ENCODE measurements around the gene GRK4.
"Not testable (repeated sequence)": the region's sequence is repeated elsewhere in the genome, so short reads cannot be mapped to it uniquely, and the experiment has no call there.

The GRK4 gene

GRCh38 chr4:2962614-2963174 is 677 bp upstream of the GRK4 start:
- DNase-seq = no peak

DNA sequence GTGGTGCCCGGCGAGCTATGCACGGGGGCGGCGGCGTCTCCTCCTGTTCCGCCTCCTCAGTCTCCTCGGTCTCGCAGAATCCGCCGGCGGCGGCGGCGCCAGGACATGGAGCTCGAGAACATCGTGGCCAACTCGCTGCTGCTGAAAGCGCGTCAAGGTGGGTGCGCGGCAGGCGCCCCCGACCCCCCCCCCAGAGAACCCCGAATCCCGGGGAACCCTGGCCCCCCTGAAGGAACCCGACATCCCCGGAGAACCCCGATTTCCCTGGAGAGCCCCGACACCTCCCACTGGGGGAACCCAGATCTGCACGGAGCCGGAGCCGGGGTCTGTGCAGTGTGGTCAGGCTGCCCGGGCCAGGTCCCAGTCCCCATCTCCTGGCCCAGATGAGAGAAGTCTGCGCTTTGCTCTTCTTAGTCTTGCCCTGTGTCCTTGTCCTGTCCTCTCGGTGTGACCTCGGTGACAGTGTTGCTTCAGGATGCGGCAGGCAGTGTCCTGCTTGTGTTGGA is 648 bp downstream of the GRK4 start:
- DNase-seq = no peak

GRCh38 chr4:2964706-2965258 is 1.4 kb downstream of the GRK4 start:
- no peak for DNase-seq

- no peak for DNase-seq
Observed at GRCh38 chr4:2965262-2965661, 1.9 kb downstream of the GRK4 start.

- DNase-seq = no peak
Observed at GRCh38 chr4:2968381-2968780, 5.0 kb downstream of the GRK4 start.

- no peak for DNase-seq
Observed at GRCh38 chr4:2971275-2971674, 7.9 kb downstream of the GRK4 start.

GRCh38 chr4:2977211-2978088 is 14.1 kb downstream of the GRK4 start:
- DNase-seq = peak; percentile 70

- no peak for DNase-seq
Observed at GRCh38 chr4:2981256-2981819, 18.0 kb downstream of the GRK4 start.

DNA sequence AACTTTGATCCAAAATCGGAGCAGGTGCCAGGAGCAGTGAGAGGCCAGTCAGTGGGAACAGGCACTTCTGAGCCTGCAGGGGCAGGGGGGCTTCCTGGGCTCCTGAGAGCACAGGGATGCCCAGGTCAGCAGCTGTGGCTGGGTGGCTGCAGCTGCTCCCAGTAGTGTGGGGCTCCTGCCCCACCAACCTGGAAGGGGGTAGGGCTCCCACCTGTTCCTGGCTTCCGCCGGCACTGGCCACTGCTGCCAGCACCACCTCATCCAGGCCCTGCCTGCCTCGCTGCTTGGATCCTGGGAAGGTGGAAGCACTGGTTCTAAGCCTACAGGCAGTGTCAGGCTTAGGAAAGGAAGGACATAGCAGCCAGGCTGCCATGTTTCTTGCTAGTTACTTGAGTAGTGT is 18.6 kb downstream of the GRK4 start:
- DNase-seq = no peak

- DNase-seq = not testable (repeated sequence)
Observed at GRCh38 chr4:2983715-2984114, 20.3 kb downstream of the GRK4 start.

GRCh38 chr4:2991243-2991642 is 27.9 kb downstream of the GRK4 start:
- DNase-seq = no peak

DNA sequence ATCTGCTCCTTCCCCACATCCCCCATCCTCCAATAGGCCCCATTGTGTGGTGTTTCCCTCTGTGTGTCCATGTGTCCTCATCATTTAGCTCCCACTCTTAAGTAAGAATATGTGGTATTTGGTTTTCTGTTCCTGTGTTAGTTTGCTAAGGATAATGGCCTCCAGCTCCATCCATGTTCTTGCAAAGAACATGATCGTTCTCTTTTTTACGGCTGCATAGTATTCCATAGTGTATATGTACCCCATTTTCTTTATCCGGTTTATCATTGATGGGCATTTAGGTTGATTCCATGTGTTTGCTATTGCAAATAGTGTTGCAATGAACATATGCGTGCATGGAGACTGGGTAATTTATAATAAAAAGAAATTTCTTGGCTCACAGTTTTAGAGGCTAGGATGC is 31.5 kb downstream of the GRK4 start:
- DNase-seq = no peak

DNA sequence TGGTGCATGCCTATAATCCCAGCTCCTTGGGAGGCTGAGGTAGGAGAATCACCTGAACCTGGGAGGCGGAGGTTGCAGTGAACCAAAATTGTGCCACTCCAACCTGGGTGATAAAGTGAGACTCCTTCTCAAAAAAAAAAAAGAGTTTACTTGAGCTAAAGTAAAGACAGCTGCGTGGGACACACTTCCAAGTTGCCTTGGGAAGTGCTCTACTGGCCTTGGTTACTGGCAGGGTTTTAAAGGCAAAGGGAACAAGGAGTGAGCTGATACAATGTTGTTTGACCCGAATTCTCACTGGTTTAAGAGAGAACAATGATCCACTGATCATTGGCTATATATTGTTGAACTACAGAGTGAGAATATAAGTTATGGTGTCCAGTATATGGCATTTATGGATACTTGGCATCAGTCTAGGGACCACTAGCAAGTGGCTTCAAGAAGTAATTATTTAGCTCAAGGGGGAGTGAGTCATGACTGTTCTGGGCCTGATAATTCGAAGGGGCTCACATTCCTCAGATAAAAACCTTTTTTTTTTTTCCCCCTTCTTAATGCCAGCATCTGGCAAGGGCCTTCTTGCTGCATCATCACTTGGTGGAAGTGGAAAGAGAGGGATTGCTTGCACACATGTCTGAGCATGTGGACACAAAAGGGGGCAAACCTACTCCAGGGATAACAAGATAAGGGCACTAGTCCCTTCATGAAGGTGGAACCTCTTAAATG is 32.3 kb downstream of the GRK4 start:
- no peak for DNase-seq

DNA sequence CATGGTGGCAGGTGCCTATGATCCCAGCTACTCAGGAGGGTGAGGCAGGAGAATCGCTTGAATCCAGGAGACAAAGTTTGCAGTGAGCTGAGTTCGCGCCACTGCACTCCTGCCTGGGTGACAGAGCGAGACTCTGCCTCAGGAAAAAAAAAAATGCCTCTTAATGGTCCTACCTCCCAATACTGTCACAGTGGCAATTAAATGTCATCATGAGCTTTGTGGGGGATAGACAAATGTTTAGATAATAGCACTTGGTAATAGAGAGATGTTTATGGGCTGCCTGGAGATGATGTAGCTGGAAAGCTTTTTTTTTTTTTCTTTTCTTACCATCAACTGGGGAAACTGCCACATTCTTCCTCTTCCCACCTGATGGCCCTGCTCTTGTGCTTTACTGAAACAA is 33.0 kb downstream of the GRK4 start:
- no peak for DNase-seq

DNA sequence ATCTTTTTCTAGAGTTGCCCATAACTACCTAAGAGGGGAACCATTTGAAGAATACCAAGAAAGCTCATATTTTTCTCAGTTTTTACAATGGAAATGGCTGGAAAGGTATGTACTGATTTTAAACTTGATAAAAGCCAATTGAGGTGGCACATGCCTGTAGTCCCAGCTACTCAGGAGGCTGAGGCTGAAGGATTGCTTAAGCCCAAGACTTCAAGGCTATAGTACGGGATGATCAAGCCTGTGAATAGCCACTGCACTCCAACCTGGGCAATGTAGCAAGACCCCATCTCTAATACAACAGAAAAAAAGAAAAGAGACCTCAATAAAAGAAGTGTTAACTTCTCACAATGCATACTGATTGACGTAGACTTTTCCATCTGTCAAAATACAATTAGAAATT is 44.4 kb downstream of the GRK4 start:
- DNase-seq = no peak

DNA sequence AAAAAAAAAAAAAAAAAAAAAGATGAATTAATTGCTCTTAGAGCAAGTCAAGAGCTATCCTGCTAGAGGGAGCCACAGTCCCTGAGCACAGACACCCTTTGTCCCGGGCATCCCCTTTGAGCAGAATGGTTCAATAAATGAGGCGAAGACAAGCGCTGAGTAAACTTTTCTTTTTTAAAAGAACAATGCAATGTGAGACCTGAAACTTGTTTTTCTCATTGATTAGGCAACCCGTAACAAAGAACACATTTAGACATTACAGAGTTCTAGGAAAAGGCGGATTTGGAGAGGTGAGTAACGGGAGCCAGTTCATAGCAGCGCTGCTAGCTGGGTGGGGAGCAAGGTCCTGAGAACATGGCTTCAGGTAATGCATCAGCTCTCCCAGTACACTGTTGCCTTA is 46.1 kb downstream of the GRK4 start:
- DNase-seq = no peak

DNA sequence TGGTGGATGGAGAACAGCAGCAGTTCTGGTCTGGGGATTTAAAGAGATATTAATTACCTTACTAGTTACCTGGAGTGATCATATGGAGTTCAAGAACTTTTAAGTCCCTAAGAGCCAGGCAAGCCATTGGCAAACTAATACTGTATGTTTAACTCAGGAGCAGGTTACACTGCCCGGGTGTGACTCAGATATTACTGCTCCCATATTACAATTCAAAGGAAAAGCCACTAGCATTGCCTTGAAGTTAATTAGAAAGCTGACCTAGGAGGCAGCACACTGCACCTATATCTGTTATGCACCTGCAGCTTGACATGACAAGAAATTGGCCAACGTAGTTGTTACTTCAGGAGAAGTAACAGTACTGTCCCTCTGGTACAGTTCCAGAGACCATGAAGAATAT is 47.2 kb downstream of the GRK4 start:
- no peak for DNase-seq

- DNase-seq = no peak
Observed at GRCh38 chr4:3010998-3011397, 47.6 kb downstream of the GRK4 start.

- no peak for DNase-seq
Observed at GRCh38 chr4:3011456-3012220, 48.3 kb downstream of the GRK4 start.

- no peak for DNase-seq
Observed at GRCh38 chr4:3013323-3013722, 50.0 kb downstream of the GRK4 start.

- no peak for DNase-seq
Observed at GRCh38 chr4:3013839-3014350, 50.5 kb downstream of the GRK4 start.

DNA sequence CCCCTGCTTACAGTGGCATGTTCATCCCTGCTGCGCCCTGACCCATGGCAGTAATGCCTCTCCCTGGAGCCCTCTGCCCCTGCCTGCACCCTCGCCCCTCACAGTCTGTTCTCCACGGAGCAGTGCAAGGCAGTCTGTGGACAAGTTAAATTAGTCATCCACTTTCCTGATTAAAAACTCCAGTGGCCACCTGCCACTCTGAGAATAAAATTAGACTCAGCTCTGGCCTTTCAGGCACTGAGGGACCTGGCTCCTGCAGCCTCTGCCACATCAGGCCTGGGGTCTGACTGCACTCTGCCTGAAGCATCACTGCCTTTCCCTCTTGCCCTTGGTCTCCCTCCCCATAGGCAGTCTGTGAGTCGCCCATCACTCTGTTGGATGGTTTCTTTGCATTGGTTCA is 53.6 kb downstream of the GRK4 start:
- no peak for DNase-seq
